Caco-2 (cell line): ENCODE results near the gene IFT74. TPM values are rescaled to one million over a fixed set of nuclear protein-coding genes. Genes with fewer than 3 reads are reported as not detected.

Experiments
- BruUV-seq: library from RNA; stranded (reverse); fragments of 400-500 nt; replicated peaks from 2 replicates; lab custom pipeline; 2021; lab: Mats Ljungman, UMichigan
- CTCF ChIA-PET: fragments of 300-600 bp; sonication (Branson Sonifier 250); formaldehyde crosslinking; loops from one replicate; lab custom pipeline; 2022; ENCODE audit warnings: antibody characterized with exemption; lab: Charles Lee
- POLR2A ChIA-PET: fragments of 300-600 bp; sonication (Branson Sonifier 250); formaldehyde crosslinking; loops from one replicate; lab custom pipeline; 2022; ENCODE audit warnings: antibody characterized with exemption; lab: Charles Lee
- DNase-seq, 2 experiments: peaks; one replicate each; pipeline versions ENCODE4 v3.0.0 to v3.0.0-alpha.2; 2020 to 2022
- H3K27me3 ChIP-seq: replicated peaks from 2 replicates; pipeline ENCODE4 v1.6.0; 2011; ENCODE audit warnings: low read length; ENCODE audit not compliant: control insufficient read depth, insufficient read depth
- H3K36me3 ChIP-seq: 2 replicates; pipeline ENCODE4 v1.5.1; 2011; ENCODE audit warnings: low read length; ENCODE audit not compliant: control insufficient read depth, insufficient read depth
- H3K4me1 ChIP-seq: fragments of 250-450 bp; sonication (Bioruptor Pico); 2 replicates; pipeline ENCODE4 v1.5.1; 2020; ENCODE audit warnings: mild to moderate bottlenecking
- H3K4me3 ChIP-seq: 2 replicates; pipeline ENCODE4 v1.5.1; 2011; ENCODE audit warnings: low read depth, mild to moderate bottlenecking, control low read depth, low read length
- H3K9me3 ChIP-seq: fragments of 250-450 bp; sonication (Bioruptor Pico); 2 replicates; pipeline ENCODE4 v1.5.1; 2020; ENCODE audit warnings: mild to moderate bottlenecking, moderate library complexity
- H3K27ac Mint-ChIP-seq: one replicate; pipeline ENCODE4 v1.8.0; 2022; ENCODE audit warnings: mixed read lengths; ENCODE audit not compliant: unreplicated experiment
- H3K27me3 Mint-ChIP-seq: one replicate; pipeline ENCODE4 v1.8.0; 2022; ENCODE audit warnings: mixed read lengths; ENCODE audit not compliant: insufficient read depth, unreplicated experiment
- H3K36me3 Mint-ChIP-seq: one replicate; pipeline ENCODE4 v1.8.0; 2022; ENCODE audit warnings: mild to moderate bottlenecking, mixed read lengths; ENCODE audit not compliant: insufficient read depth, unreplicated experiment
- H3K4me1 Mint-ChIP-seq: one replicate; pipeline ENCODE4 v1.8.0; 2022; ENCODE audit warnings: low read depth, mixed read lengths; ENCODE audit not compliant: unreplicated experiment
- H3K4me3 Mint-ChIP-seq: one replicate; pipeline ENCODE4 v1.8.0; 2022; ENCODE audit warnings: mild to moderate bottlenecking, moderate library complexity, mixed read lengths; ENCODE audit not compliant: unreplicated experiment
- H3K9me3 Mint-ChIP-seq: one replicate; pipeline ENCODE4 v1.8.0; 2022; ENCODE audit warnings: mixed read lengths; ENCODE audit not compliant: unreplicated experiment
- CTCF ChIP-seq, 2 experiments: fragments of 200-600 bp in 1 of 2; IDR thresholded peaks; 1 replicate in 1 of 2; 2 replicates in 1 of 2; pipeline versions ENCODE4 v1.5.1 to v1.8.0; 2011 to 2022; ENCODE audit warnings: antibody characterized with exemption in 1 of 2, control low read depth in 1 of 2, inconsistent platforms in 1 of 2, low read depth in 1 of 2, low read length in 1 of 2, mild to moderate bottlenecking in 1 of 2, moderate library complexity in 1 of 2; ENCODE audit not compliant: insufficient read depth in 1 of 2, severe bottlenecking in 1 of 2, unreplicated experiment in 1 of 2
- intact Hi-C: fragments of 100-400 bp; cut with micrococcal nuclease; formaldehyde crosslinking; loops from one replicate; pipeline ENCODE4 v1.10.0; 2022; ENCODE audit not compliant: unreplicated experiment
- total RNA-seq: library from RNA; stranded (reverse); gene quantifications from 2 replicates; pipeline ENCODE4 v1.2.3, GENCODE V29; 2022

The IFT74 gene
- total RNA-seq, 1 experiment from 2014 or later, result 3.7 TPM

GRCh38 chr9:27053369-27054022 lies 97.3 kb downstream of the IFT74 start:
- Mint-ChIP-seq H3K9me3 (no peaks in the 10 kb centered on the region), H3K4me1 (no peaks in the 10 kb centered on the region), H3K27ac (no peak overlapping the region), H3K36me3 (no peaks in the 10 kb centered on the region), H3K27me3 (no peaks in the 10 kb centered on the region), H3K4me3 (no peak overlapping the region)
- Histone ChIP-seq H3K4me1 (no peaks in the 10 kb centered on the region), H3K9me3 (no peaks in the 10 kb centered on the region), H3K4me3 (no peak overlapping the region), H3K36me3 (no peaks in the 10 kb centered on the region), H3K27me3 (no peaks in the 10 kb centered on the region)
- ChIA-PET POLR2A (no interaction called here), CTCF (no interaction called here)
- no TSS peak for BruUV-seq
- DNase-seq, result no peak
- TF ChIP-seq CTCF (IDR thresholded peaks at IDR 0.05; ENCODE audit: insufficient read depth in 1 of 2, low read depth in 1 of 2, low read length in 1 of 2, severe bottlenecking in 1 of 2, unreplicated experiment in 1 of 2), result no peak
- intact Hi-C loops, result no loop called here

- H3K4me1 Mint-ChIP-seq, result no peaks in the 10 kb centered on the region
- ChIA-PET POLR2A (no interaction called here), CTCF (no interaction called here)
- Histone ChIP-seq H3K27me3 (no peaks in the 10 kb centered on the region), H3K9me3 (no peaks in the 10 kb centered on the region), H3K4me3 (no peak overlapping the region), H3K4me1 (no peaks in the 10 kb centered on the region), H3K36me3 (no peaks in the 10 kb centered on the region)
- no peaks in the 10 kb centered on the region for H3K9me3 Mint-ChIP-seq
- no TSS peak for BruUV-seq
- no peaks in the 10 kb centered on the region for H3K36me3 Mint-ChIP-seq
- no peak overlapping the region for H3K27ac Mint-ChIP-seq
- no peaks in the 10 kb centered on the region for H3K27me3 Mint-ChIP-seq
- H3K4me3 Mint-ChIP-seq, result no peak overlapping the region
- intact Hi-C loops, result no loop called here
- no peak for DNase-seq
- TF ChIP-seq CTCF (IDR thresholded peaks at IDR 0.05; ENCODE audit: insufficient read depth in 1 of 2, low read depth in 1 of 2, low read length in 1 of 2, severe bottlenecking in 1 of 2, unreplicated experiment in 1 of 2), result no peak
These were observed 97.9 kb downstream of the IFT74 start for GRCh38 chr9:27054125-27054524.

DNA sequence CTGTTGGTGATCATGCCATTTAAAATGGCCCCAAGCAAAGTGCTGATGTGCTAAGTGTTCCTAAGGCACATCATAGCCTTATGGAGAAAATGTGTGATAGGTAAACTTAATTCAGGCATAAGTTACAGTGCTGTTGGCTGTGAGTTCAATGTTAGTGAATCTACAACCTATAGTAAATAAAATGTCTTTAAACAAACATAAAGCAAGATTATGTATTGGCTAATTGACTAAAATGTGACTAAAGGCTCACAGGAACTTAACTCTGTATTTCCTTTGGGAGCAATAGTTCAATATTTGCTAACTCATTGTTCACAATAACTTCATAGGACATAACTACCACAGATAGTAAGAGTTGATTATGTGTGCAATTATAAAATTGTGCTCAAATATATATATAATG lies 98.6 kb downstream of the IFT74 start:
- no peak overlapping the region for H3K4me3 ChIP-seq
- no peaks in the 10 kb centered on the region for H3K4me1 ChIP-seq
- H3K36me3 ChIP-seq, result no peaks in the 10 kb centered on the region
- Mint-ChIP-seq H3K4me1 (no peaks in the 10 kb centered on the region), H3K27ac (no peak overlapping the region), H3K27me3 (no peaks in the 10 kb centered on the region), H3K4me3 (no peak overlapping the region), H3K9me3 (no peaks in the 10 kb centered on the region), H3K36me3 (no peaks in the 10 kb centered on the region)
- ChIA-PET POLR2A (no interaction called here), CTCF (no interaction called here)
- intact Hi-C loops, result no loop called here
- no TSS peak for BruUV-seq
- no peaks in the 10 kb centered on the region for H3K27me3 ChIP-seq
- no peak for DNase-seq
- no peaks in the 10 kb centered on the region for H3K9me3 ChIP-seq
- no peak for TF ChIP-seq CTCF (IDR thresholded peaks at IDR 0.05; ENCODE audit: insufficient read depth in 1 of 2, low read depth in 1 of 2, low read length in 1 of 2, severe bottlenecking in 1 of 2, unreplicated experiment in 1 of 2)
